Measurements from ENCODE around the gene PIEZO2. TPM values are rescaled to one million over a fixed set of nuclear protein-coding genes. Genes with fewer than 3 reads are reported as not detected.

The PIEZO2 gene
- total RNA-seq, 1 donor from 2014 or later: 50.1 TPM

GRCh38 chr18:10784596-10785202 is 364.7 kb downstream of the PIEZO2 start:
- Mint-ChIP-seq H3K4me1 (ENCODE audit: low read depth, unreplicated experiment) (no peaks in the 10 kb centered on the region), H3K4me3 (ENCODE audit: unreplicated experiment) (no peak overlapping the region), H3K27me3 (ENCODE audit: unreplicated experiment) (no peaks in the 10 kb centered on the region), H3K36me3 (ENCODE audit: unreplicated experiment) (peaks cover 4% of the 10 kb centered on the region), H3K9me3 (ENCODE audit: unreplicated experiment) (peaks cover 2% of the 10 kb centered on the region), H3K27ac (ENCODE audit: unreplicated experiment) (no peak overlapping the region)
- TF ChIP-seq CTCF (IDR thresholded peaks at IDR 0.05; ENCODE audit: partially characterized antibody, unreplicated experiment): no peak
- no peak for DNase-seq

DNA sequence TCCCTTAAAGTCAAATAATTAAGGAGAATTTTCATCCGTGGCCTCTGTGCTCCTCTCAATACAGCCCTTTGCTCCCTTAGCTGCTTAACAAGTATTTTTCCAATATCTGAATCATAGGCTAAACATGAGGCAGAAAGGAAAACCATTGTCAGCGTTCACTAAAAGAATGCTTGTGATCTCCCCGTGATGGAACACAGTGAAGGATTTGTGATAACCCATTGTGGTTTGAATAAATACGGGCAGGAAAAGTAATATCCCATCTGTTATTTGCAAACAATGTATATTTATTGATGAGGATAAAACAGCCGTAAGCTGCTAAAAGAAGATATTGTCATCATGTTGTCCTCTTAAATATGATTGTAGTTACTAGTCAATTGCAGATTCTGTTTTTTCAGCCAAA is 365.4 kb downstream of the PIEZO2 start:
- H3K27me3 Mint-ChIP-seq (ENCODE audit: unreplicated experiment): no peaks in the 10 kb centered on the region
- H3K9me3 Mint-ChIP-seq (ENCODE audit: unreplicated experiment): peaks cover 2% of the 10 kb centered on the region
- no peak for TF ChIP-seq CTCF (IDR thresholded peaks at IDR 0.05; ENCODE audit: partially characterized antibody, unreplicated experiment)

GRCh38 chr18:10776493-10776892 is 372.9 kb downstream of the PIEZO2 start:
- H3K27me3 Mint-ChIP-seq (ENCODE audit: unreplicated experiment): peaks cover 1% of the 10 kb centered on the region
- H3K27ac Mint-ChIP-seq (ENCODE audit: unreplicated experiment): no peak overlapping the region
- no peak for TF ChIP-seq CTCF (IDR thresholded peaks at IDR 0.05; ENCODE audit: partially characterized antibody, unreplicated experiment)
- H3K36me3 Mint-ChIP-seq (ENCODE audit: unreplicated experiment): no peaks in the 10 kb centered on the region
- H3K4me1 Mint-ChIP-seq (ENCODE audit: low read depth, unreplicated experiment): peaks cover 14% of the 10 kb centered on the region
- no peak for DNase-seq
- no peaks in the 10 kb centered on the region for H3K9me3 Mint-ChIP-seq (ENCODE audit: unreplicated experiment)
- H3K4me3 Mint-ChIP-seq (ENCODE audit: unreplicated experiment): no peak overlapping the region

More for the DNA sequence above, 365.4 kb downstream of the PIEZO2 start:
- H3K4me1 Mint-ChIP-seq (ENCODE audit: low read depth, unreplicated experiment): no peaks in the 10 kb centered on the region
- H3K27ac Mint-ChIP-seq (ENCODE audit: unreplicated experiment): no peak overlapping the region
- no peak for DNase-seq
- H3K4me3 Mint-ChIP-seq (ENCODE audit: unreplicated experiment): no peak overlapping the region
- H3K36me3 Mint-ChIP-seq (ENCODE audit: unreplicated experiment): peaks cover 4% of the 10 kb centered on the region

DNA sequence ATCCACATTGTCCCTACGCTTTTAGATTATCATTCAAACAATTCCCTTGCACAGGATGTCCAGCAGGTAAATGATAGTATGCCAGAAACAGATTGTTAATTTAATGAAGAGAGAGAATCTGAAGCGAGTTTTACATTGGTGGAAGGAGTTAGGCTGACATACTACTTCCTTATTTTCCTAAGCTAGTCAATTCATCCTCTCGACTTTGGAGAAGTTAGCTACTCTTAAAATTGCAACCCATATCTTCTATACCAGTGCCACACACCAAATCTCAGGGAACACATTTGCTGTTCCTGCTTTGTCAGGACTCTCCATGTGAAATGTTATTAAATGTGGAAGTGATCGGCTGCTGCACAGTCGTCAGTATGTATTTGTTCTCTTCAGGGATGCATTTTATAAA is 374.3 kb downstream of the PIEZO2 start:
- no peak overlapping the region for H3K27ac Mint-ChIP-seq (ENCODE audit: unreplicated experiment)
- no peak for TF ChIP-seq CTCF (IDR thresholded peaks at IDR 0.05; ENCODE audit: partially characterized antibody, unreplicated experiment)
- no peak for DNase-seq
- H3K27me3 Mint-ChIP-seq (ENCODE audit: unreplicated experiment): peaks cover 1% of the 10 kb centered on the region
- no peaks in the 10 kb centered on the region for H3K9me3 Mint-ChIP-seq (ENCODE audit: unreplicated experiment)
- H3K4me1 Mint-ChIP-seq (ENCODE audit: low read depth, unreplicated experiment): peaks cover 14% of the 10 kb centered on the region
- H3K4me3 Mint-ChIP-seq (ENCODE audit: unreplicated experiment): no peak overlapping the region
- no peaks in the 10 kb centered on the region for H3K36me3 Mint-ChIP-seq (ENCODE audit: unreplicated experiment)

DNA sequence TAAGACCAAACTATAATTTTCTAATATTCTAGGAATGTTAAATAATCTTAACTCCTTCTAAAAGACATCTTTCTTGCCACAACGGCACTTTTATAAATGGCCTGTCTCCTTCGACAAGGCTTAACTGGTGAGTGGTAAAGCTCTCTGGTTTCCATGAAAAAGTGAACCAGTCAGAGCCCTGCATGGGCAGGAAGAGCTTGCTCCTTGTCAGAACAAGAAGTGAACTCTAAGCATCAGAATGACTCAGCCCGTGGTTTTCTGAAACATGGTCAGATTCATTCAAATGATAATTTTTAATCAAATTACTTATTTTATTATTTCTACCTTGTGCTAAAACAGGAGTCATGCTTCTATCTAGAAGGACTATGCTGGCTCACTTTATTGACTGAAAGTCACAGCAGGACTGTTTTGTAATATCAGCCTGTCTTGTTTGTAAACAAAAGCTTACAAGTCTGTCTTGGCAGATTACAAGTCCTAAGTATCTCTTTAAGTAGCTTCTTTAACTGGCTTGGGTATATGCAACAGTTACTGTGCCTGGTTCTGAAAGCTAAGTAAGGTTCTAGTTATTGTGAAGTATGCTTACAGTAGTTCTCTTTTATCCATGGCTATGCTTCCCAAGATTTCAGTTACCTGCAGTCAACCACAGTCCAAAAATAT is 378.2 kb downstream of the PIEZO2 start:
- Mint-ChIP-seq H3K27ac (ENCODE audit: unreplicated experiment) (no peak overlapping the region), H3K9me3 (ENCODE audit: unreplicated experiment) (no peaks in the 10 kb centered on the region), H3K27me3 (ENCODE audit: unreplicated experiment) (peaks cover 4% of the 10 kb centered on the region), H3K4me3 (ENCODE audit: unreplicated experiment) (no peak overlapping the region), H3K4me1 (ENCODE audit: low read depth, unreplicated experiment) (peaks cover 11% of the 10 kb centered on the region), H3K36me3 (ENCODE audit: unreplicated experiment) (no peaks in the 10 kb centered on the region)
- no peak for DNase-seq
- TF ChIP-seq CTCF (IDR thresholded peaks at IDR 0.05; ENCODE audit: partially characterized antibody, unreplicated experiment): no peak

Measured in glutamatergic neuron (in vitro differentiated cells).